ENCODE results near the gene ZFHX2.

The ZFHX2 gene

GRCh38 chr14:23580152-23580926, 28.8 kb upstream of the ZFHX2 start:
- TF ChIP-seq EGR1 (IDR thresholded peaks at IDR 0.05): no peak
- TF ChIP-seq CREB1 (IDR thresholded peaks at IDR 0.05; ENCODE audit: low read depth): no peak
- TF ChIP-seq FOXM1 (IDR thresholded peaks at IDR 0.05; ENCODE audit: borderline replicate concordance, low read depth): no peak
- no peak for TF ChIP-seq EP300 (IDR thresholded peaks at IDR 0.05; ENCODE audit: borderline replicate concordance)
- no peak for TF ChIP-seq RAD21 (IDR thresholded peaks at IDR 0.05; ENCODE audit: low read depth)
- no peak for TF ChIP-seq TAF1 (IDR thresholded peaks at IDR 0.05; ENCODE audit: low read depth)
- TF ChIP-seq MAX (IDR thresholded peaks at IDR 0.05): no peak

GRCh38 chr14:23579739-23580138, 28.2 kb upstream of the ZFHX2 start:
- TF ChIP-seq EGR1 (IDR thresholded peaks at IDR 0.05) (no peak), TEAD4 (IDR thresholded peaks at IDR 0.05) (no peak), EP300 (IDR thresholded peaks at IDR 0.05; ENCODE audit: borderline replicate concordance) (no peak), TAF1 (IDR thresholded peaks at IDR 0.05; ENCODE audit: low read depth) (no peak), ZBTB7A (IDR thresholded peaks at IDR 0.05; ENCODE audit: low read depth) (no peak), NFIC (IDR thresholded peaks at IDR 0.05) (no peak), YY1 (IDR thresholded peaks at IDR 0.05; ENCODE audit: low read depth) (no peak)

- no peak for TF ChIP-seq EGR1 (IDR thresholded peaks at IDR 0.05)
- no peak for TF ChIP-seq ZBTB7A (IDR thresholded peaks at IDR 0.05; ENCODE audit: low read depth)
- TF ChIP-seq YY1 (IDR thresholded peaks at IDR 0.05; ENCODE audit: low read depth): no peak
- TF ChIP-seq EP300 (IDR thresholded peaks at IDR 0.05; ENCODE audit: borderline replicate concordance): no peak
- TF ChIP-seq CREB1 (IDR thresholded peaks at IDR 0.05; ENCODE audit: low read depth): no peak
- TF ChIP-seq USF1 (IDR thresholded peaks at IDR 0.05): no peak
- TF ChIP-seq TCF12 (IDR thresholded peaks at IDR 0.05; ENCODE audit: low read depth): no peak
- no peak for TF ChIP-seq TAF1 (IDR thresholded peaks at IDR 0.05; ENCODE audit: low read depth)
- no peak for TF ChIP-seq TEAD4 (IDR thresholded peaks at IDR 0.05)
- TF ChIP-seq CEBPB (IDR thresholded peaks at IDR 0.05): no peak
- no peak for TF ChIP-seq RAD21 (IDR thresholded peaks at IDR 0.05; ENCODE audit: low read depth)
- no peak for TF ChIP-seq FOXM1 (IDR thresholded peaks at IDR 0.05; ENCODE audit: borderline replicate concordance, low read depth)
- no peak for TF ChIP-seq REST (IDR thresholded peaks at IDR 0.05; ENCODE audit: low read depth)
- TF ChIP-seq NFIC (IDR thresholded peaks at IDR 0.05): no peak
- TF ChIP-seq MAX (IDR thresholded peaks at IDR 0.05): no peak
These were observed 27.7 kb upstream of the ZFHX2 start for GRCh38 chr14:23579311-23579630.

- TF ChIP-seq NFIC (IDR thresholded peaks at IDR 0.05) (no peak), CREB1 (IDR thresholded peaks at IDR 0.05; ENCODE audit: low read depth) (no peak), TCF12 (IDR thresholded peaks at IDR 0.05; ENCODE audit: low read depth) (no peak), ZBTB7A (IDR thresholded peaks at IDR 0.05; ENCODE audit: low read depth) (no peak), RAD21 (IDR thresholded peaks at IDR 0.05; ENCODE audit: low read depth) (no peak)
These were observed 27.2 kb upstream of the ZFHX2 start, which contains the start of gene JPH4 for GRCh38 chr14:23578560-23579310. TSS of gene JPH4 (minus strand) at chr14:23578790. CDS start at chr14:23577453, 1,337 bp downstream.

GRCh38 chr14:23577710-23578392, 26.3 kb upstream of the ZFHX2 start:
- TF ChIP-seq EGR1 (IDR thresholded peaks at IDR 0.05) (no peak), TEAD4 (IDR thresholded peaks at IDR 0.05) (no peak), ZBTB7A (IDR thresholded peaks at IDR 0.05; ENCODE audit: low read depth) (no peak), CEBPB (IDR thresholded peaks at IDR 0.05) (no peak), NFIC (IDR thresholded peaks at IDR 0.05) (no peak), RAD21 (IDR thresholded peaks at IDR 0.05; ENCODE audit: low read depth) (no peak), REST (IDR thresholded peaks at IDR 0.05; ENCODE audit: low read depth) (no peak), YY1 (IDR thresholded peaks at IDR 0.05; ENCODE audit: low read depth) (no peak), EP300 (IDR thresholded peaks at IDR 0.05; ENCODE audit: borderline replicate concordance) (no peak), FOXM1 (IDR thresholded peaks at IDR 0.05; ENCODE audit: borderline replicate concordance, low read depth) (no peak), TAF1 (IDR thresholded peaks at IDR 0.05; ENCODE audit: low read depth) (no peak), USF1 (IDR thresholded peaks at IDR 0.05) (no peak)
